Skin epidermis (tissue), 12 donors: ENCODE data around the gene SKP1.

Experiments
- H3K27ac ChIP-seq, 21 experiments: fragments of 200-600 bp; sonication (generic) in 11 of 21; one replicate each; pipeline ENCODE4 v1.5.0; 2020; ENCODE audit warnings: mild to moderate bottlenecking in 3 of 21, inconsistent platforms in 2 of 21, moderate library complexity in 2 of 21
- H3K4me3 ChIP-seq, 7 experiments: fragments of 200-600 bp; sonication (generic) in 2 of 7; one replicate each; pipeline ENCODE4 v1.5.0; 2020; ENCODE audit warnings: inconsistent platforms in 2 of 7, mild to moderate bottlenecking in 2 of 7, moderate library complexity in 1 of 7

Gene SKP1

DNA sequence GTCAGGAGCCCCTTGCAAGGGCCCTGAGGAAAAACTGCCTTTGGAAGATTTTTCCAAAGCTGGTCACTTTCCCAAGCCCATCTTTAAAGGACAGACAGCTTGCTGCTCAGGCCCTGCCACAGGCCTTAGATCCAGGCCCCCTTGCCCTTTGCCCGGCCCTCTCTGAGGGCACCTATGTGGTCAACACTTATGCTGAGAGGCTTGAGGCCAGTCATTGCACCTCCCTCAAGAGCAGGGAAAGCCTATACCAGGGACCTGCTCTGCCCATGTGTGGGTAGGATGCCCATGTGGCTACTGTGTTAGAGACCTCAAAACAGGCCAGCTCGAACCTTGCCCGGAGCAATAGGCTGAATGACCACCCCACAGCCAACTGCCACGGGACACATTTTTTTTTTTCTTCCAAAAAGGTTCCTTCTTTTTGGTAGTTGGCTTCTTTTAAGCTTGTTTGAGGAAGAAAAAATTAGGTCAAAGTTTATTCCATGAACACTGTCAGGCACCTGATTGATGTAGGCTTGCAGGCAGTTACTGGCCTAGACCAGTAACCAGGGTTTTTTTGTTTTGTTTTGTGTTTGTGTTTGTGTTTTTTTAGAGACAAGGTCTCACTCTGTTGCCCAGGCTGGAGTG is 58.4 kb downstream of the SKP1 start:
- Histone ChIP-seq H3K27ac (peak overlapping the region in 3 of 21 experiments; percentile 17 to 70 (median 65)), H3K4me3 (peak overlapping the region in 1 of 7 experiments; percentile 48)

DNA sequence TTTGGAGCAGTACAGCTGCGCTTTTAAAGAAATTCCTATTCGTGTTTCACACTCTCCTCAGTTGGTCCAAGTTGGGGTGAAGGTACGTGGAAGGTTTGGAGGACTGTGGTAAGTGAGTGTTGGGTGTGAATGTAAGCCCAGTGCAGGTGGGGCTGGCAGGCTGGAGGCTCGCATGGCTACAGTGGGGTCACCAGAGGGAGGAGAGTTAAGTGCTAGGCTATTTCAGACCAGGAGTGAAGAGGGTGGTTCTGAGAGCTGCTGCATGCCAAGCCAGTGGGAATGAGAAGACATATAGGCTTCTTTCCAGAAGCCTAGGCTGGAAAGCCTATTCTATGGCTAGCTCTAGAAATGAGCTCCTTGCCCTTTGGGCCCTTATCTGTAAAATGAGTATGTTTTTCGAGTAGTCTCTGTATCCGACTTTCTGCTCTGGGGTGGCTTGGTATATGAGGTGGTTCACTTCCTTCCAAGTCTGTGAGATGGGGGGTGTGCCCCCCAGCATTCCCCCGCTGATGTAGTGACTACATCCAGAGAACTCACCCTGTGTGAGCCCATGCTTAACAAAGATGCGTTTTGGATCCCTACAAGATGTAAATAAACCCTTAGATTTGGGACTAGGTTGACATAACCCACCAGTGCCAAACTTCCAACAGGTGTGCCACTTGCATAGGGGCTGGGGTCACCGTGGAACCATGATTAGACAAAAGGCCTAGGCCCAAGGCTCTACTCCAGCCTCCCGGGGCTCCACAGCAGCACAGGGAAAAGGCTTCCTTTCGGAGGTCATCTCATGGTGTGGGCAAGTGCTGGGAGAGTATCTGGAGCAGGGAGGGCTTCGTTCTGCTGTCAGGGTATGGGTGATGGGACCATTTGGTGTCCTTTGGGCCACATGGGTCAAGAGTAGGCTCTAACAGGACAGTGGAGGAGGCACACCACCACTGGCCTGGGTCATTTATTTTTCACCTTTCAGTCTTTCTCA is 59.7 kb downstream of the SKP1 start:
- H3K4me3 ChIP-seq = peak overlapping the region in 3 of 7 experiments; percentile 6 to 48 (median 9)
- H3K27ac ChIP-seq = peak overlapping the region in 6 of 21 experiments; percentile 6 to 76 (median 68)

DNA sequence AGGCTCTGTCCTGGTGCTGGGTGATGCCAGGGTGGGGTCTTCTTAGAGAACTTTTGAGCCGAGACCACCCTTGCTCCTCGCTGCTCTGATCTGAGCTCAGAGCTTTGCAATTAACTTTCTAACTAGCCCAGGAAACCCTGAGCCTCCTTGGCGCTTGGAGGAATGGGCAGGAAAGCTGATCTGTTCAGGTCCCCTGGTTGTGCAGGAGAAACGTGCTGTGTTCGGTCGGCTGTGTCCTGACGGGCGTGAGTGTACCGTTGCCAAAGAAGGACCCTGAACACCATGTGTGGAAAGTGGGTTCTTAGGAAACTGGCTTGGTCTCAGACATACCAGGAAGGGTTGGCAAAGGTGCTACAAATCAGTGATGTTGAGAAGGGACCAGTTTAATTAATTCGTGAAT is 60.5 kb downstream of the SKP1 start:
- Histone ChIP-seq H3K4me3 (peak overlapping the region; percentile 7 to 52 (median 41)), H3K27ac (peak overlapping the region in 6 of 21 experiments; percentile 59 to 80 (median 74))

DNA sequence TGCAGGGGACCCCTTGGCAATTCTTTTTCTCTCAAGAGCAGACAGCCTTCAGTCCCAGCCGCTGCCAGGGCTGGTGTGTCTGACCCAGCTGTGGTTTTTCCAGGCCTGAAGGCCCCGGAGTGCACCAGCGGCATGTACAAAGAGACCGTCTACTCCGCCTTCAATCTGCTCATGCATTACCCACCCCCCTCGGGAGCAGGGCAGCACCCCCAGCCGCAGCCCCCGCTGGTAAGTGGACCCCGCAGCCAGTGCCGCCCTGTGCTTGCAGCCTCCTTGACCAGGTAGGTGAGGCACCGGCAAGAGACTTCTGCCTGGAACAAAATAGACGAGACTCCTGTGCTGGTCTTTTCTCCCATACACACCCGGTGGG is 61.0 kb downstream of the SKP1 start:
- H3K27ac ChIP-seq = peak overlapping the region in 13 of 21 experiments; percentile 12 to 80 (median 71)
- peak overlapping the region; percentile 7 to 52 (median 41) for H3K4me3 ChIP-seq

DNA sequence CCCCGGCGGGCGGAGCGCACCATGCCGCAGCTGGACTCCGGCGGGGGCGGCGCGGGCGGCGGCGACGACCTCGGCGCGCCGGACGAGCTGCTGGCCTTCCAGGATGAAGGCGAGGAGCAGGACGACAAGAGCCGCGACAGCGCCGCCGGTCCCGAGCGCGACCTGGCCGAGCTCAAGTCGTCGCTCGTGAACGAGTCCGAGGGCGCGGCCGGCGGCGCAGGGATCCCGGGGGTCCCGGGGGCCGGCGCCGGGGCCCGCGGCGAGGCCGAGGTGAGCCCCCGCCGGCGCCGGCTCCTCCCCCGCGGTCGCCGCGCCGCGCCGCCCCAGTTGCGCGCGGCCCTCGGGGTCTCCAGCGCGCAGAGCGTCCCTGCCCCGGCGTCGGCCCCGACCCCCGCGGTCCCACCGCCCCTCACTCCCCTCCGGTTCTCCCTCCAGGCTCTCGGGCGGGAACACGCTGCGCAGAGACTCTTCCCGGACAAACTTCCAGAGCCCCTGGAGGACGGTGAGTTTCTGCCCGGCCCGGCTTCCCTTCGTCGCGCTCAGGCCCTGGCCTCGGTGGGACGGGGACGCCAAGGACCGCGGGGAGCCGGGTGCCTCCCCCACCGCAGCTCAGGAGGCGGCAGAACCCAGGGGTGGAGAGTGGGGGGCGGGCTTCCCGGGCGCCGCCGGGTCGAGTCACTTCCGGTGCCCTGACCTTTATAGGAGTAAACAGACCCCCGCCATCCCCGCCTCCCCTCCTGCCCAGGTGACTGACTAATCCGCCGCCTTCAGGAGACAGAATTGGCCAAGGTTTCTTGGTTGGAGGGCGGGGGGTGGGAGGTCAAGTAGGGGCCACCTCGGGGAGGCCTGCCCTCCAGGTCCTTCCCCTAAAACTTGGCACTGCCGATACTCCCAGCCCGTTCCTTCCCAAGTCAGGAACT is 61.6 kb downstream of the SKP1 start:
- peak overlapping the region; percentile 35 to 52 (median 41) for H3K4me3 ChIP-seq
- peak overlapping the region in 15 of 21 experiments; percentile 7 to 80 (median 59) for H3K27ac ChIP-seq

DNA sequence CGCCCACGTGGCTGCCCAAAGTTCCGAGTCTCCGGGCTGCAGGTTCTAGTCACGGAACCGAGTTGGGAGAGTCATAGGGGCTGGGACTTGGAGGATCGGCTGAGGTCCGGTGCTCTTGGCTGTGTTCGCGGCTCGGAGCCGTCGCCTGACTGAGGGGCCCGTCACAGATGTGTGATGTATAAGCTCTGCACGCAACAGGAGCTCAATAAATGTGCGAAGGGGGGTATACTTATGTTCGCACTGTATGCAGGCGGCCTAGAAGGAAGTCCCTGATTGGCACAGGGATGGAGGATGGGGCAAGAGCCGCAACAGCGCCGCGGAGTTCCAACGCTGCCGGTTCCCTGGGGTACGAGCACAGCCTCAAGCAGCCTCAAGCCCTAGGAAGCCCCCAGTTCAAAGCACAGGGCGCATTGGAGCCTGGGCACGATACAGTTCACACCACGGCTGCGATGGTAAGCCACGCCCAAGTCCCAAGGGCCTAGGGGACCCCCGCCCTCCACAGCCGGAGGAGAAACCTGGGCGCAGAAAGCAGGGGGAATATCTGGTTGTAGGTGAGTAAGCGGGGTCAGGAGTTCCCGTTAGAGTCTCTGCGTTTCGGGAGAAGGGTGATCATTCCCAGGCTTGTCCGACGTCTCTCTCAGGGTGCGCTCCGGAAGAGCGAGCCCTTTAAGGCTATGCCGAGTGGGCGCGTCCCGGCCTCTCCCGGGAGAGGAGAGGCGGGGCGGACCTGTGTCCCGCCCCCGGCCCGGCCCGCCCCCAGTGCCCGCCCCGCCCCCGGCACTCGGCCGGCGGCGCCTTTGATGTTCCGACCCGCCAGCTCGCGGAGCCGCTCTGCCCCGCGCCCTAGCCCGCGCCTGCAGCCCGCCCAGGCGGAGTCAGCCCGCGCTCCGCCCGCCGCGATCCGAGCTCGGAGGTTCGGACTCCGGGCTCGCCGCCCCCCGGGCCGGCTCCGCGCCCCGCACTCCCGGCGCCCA is 62.6 kb downstream of the SKP1 start, which contains the start of gene TCF7:
TSS of gene TCF7 (plus strand) at position 780 of the 974 bp plus-strand sequence. CDS start 226 bp downstream, outside the sequence.
- Histone ChIP-seq H3K4me3 (peak within 1 kb of the TSS; percentile 35 to 52 (median 46)), H3K27ac (peak within 1 kb of the TSS in 16 of 21 experiments; percentile 7 to 80 (median 70))

DNA sequence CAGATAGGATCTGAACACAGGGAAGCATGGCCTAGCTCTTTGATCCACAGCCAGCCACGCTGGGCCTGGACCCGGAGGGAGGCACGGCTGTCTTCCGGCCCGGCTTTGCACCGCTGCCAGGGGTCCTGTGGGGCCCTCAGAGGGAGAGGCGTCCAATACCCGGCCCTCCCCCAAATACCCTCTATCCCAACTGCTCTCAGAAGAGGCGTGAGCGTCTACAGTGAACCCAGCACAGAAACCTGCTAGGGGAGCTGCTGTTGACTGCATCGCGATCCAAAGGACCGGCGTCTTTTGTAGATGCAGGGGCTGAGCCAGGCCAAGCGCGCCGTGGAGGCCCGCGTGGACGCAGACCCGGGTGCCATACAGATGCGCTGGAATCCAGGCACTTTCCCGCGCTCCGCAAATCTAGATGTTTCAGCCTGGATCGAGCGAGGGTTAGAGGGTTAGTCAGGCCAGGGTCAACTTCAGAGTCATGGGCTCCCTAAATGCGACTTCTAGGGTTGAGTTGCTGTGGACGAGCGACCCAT is 63.3 kb downstream of the SKP1 start:
- H3K4me3 ChIP-seq = peak overlapping the region in 5 of 7 experiments; percentile 38 to 52 (median 47)
- H3K27ac ChIP-seq = peak overlapping the region in 3 of 21 experiments; percentile 55 to 73 (median 64)

DNA sequence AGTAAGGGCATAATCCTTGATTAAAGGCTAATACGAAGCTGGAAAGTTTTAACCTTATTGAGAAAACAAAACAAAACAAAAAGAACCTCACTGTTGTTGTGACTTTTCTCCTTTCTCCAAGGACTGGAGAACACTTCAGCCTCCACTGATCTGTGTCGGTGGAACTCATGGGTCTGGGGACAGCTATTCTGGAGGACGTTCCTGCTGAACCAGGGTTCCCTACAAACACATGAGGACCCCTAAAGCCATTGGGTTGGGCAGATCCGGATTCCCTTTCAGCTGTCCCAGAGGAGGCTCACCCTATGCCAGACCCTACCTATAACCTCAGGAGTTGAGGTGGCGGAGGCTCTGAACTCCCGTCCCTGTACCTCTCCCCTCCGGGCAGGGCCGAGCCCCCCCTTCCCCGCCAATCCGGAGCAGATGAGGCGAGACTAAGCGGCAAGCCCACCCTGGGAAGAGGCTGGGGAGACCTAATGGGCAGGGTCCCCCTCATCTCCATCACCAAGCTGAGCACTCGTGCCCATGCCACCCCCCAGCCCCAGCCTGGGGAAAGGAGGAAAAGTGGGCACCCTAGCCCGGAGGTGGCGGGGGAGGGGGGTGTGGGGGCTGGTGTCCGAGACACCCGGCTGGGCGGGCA is 63.9 kb downstream of the SKP1 start:
- H3K4me3 ChIP-seq = no peak overlapping the region
- peak overlapping the region in 1 of 21 experiments; percentile 73 for H3K27ac ChIP-seq

DNA sequence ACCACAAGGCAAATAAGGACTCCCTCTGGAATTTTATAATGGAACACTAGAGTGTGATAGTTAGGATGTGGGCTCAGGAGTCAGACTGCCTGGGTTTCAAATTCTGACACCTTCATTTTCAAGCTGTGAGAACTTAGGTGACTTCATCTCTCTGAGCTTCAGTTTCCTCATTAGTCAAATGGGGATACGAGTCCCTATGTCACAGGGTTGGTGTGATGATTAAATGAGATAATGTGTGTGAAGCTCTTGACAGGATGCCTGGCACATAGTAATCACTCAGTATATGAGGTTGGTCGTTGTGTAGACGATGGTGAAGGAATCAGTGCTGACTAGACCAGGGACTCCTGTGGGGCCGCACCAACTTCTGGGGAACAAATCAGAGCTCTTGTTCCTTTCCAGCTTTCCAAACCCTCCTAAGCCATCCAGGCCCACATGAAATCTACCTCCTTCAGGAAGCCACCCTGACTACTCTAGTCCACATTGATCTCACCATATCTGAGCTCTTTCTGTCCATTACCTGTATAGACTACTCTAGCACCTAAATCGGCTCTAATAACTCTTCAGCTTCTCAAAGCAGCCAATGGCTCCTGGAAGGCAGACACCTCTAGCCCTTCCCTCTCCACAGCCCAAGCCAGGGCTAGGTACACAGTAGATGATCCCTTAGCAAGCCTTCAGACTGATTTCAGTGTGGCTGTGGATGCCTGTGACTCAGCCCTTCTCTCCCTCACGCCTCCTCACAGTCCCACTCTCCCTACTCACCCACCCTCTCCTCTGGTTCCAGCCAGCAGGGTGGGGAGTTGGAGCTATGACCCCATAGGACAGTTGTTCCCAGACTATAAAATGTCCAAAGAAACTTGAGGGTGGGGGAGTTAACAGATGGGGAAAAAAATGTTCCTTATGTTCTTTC is 64.8 kb downstream of the SKP1 start:
- H3K27ac ChIP-seq = no peak overlapping the region

DNA sequence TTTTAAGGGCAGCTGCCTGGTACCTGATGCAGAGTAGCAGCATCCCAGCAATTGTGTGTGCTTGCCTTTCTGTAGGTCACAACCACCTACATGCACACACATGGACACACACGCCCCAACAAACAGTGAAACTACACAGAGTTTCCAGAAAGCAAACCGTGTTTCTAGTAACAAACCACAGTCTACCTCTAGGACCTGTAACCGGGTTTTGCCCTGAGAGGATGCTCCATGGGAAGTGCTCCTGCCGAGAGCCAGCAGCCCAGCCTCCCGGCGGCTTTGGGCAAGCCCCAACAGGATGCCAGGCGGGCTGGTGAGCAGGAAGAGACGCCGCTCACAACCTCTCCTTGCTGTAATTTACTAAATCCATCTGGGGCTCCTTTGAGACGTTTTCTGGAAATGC is 66.4 kb downstream of the SKP1 start:
- H3K27ac ChIP-seq = no peak overlapping the region
- H3K4me3 ChIP-seq = no peak overlapping the region

More for the DNA sequence above, 64.8 kb downstream of the SKP1 start:
- no peak overlapping the region for H3K4me3 ChIP-seq

DNA sequence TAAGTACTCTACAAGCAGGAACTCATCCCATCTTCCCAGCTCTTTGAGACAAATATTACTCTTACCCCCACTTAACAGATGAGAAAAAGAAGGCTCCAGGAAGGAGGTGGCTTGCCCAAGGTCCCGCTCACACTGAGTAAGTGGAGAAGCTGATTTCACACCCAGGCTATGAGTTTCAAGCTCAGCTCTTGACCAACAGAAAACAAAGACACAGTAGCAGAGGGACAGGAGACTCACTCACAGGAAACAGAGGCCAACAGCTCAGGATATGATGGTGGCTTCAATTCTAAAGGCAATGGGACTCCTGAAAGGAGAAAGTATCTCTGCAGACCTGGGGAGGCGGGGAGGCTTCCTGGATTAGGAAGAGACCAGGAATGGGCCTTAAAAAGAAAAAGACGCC is 69.0 kb downstream of the SKP1 start:
- H3K4me3 ChIP-seq = no peak overlapping the region
- no peak overlapping the region for H3K27ac ChIP-seq

DNA sequence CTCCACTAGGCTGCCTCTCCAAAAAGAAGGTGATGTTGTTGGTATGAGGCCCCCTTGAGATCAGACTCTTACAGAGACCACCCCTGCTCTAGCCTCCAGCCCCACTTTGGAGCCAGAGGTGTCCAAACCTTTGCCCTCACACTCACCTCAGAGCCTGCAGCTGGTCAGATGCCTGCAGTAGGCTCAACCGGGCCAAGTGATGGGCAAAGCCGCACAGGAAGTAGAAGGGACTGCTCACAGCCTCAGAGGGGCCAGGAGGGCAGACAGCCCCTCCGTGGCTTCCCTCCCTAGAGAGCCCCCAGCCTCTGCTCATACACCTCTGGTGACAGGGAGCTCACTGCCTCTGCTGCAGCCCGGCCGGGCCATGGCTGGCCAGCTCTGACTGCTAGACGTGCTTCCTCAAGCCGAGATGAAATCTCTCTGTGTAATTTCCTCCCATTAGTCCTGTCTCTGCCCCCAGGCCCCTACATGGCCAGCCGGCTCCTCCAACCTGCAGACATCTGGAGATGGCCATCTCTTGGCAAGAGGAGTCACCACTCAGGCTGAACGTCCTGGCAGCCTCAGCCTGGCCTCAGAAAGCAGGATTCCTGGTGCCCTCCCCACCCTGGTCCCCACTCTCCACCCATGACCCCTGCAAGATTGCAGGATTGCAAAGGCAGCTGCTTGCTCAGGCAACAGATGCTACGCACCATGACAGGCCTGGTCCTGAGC is 69.6 kb downstream of the SKP1 start:
- H3K27ac ChIP-seq = no peak overlapping the region
- no peak overlapping the region for H3K4me3 ChIP-seq

DNA sequence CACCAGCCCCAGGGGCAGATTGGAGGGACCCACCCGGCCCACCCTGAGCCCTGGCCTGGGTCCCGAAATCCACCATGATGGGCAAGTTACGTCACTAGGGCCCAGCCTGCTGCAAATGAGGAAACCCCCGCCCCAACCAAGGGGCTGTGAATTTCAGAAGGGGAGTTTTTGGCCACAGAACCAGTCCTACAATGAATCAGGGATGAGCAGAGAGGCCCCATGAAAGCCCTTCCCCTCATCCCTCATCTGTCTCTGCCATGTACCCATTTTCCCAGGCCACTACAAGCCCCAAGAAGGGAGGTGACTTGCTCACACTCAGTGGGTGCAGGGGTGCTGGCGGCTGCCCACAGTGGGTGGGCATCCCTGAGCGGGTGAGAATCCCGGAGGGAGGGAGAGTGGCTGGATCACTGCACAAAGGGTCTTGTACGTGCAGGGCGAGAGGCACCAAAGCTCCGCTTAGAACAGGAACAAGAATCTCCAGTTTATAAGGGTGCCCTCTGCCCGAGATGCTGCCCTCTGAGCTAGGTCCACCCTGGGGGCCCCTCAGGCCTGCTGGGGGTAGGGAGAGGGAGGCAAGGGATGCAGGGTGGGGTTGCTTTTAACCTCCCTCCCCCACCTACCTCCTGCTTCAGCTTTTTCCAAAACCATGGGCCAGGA is 72.6 kb downstream of the SKP1 start:
- H3K27ac ChIP-seq = peak overlapping the region in 7 of 21 experiments; percentile 4 to 81 (median 46)
- H3K4me3 ChIP-seq = no peak overlapping the region

DNA sequence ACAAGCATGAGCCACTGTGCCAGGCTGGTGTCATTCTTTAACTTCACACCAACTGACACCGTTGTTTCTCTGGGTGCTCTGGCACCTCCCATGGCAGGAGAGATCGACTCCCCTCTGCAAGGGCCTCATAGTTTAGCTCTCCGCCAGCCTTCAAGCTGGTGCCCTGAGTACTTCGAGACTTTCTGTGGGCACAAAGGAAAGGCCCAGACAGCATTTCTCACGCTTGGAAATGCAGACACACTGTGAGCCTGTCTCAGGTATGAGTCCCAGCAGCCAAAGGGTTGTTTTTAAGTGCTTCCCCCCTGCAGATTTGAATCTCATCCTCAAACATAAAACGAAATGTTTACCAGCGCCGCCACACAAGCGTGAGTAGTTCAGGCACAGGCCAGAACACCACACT is 73.4 kb downstream of the SKP1 start:
- H3K4me3 ChIP-seq = no peak overlapping the region
- H3K27ac ChIP-seq = peak overlapping the region in 5 of 21 experiments; percentile 13 to 81 (median 46)

DNA sequence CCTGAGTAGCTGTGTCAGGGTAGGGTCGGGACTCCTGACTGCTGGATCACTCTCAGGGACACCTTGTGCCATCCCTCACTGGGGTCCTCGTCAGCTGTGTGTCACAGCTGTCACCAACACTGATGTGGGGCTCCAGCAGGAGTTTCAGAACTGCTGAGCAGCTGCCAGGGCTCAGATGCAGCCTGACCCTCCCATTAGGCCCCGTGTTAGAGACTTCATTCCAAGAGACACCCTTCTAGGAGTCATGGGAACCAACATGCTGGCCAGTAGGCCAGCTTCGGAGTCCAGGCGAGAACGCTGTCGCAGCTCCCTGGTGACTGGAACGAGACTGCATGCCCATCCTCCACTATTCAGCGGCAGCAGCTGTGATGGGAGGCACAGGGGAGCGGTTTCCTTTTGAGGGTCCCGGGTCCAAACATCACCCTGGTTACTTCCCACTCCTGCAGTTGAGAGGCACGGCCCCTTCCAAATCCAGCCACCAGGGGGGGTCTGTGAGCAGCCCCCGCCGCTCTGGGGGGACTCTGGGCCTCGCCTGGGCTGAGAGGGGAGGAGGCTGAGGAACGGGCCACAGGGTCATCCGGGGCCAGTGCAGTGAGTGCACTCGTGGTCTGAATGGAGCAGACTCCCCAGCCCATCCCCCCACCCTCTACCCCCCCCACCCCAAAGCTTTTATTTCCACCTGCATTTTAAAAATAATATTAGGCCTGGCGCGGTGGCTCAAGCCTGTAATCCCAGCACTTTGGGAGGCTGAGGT is 74.9 kb downstream of the SKP1 start:
- H3K4me3 ChIP-seq = no peak overlapping the region
- no peak overlapping the region for H3K27ac ChIP-seq
